HepG2 (cell line): Measurements from ENCODE around the gene ZDHHC14. TPM values are rescaled to one million over a fixed set of nuclear protein-coding genes. Genes with fewer than 3 reads are reported as not detected.

ENCODE experiments used
- ATAC-seq: fragments of 200-7000 bp; cut with Tn5 transposase; 3 replicates; pipeline ENCODE4 v1.9.1; 2020; ENCODE audit warnings: mild to moderate bottlenecking, moderate library complexity
- BruUV-seq: library from RNA; stranded (reverse); fragments of 400-500 nt; replicated peaks from 2 replicates; lab custom pipeline; 2021; lab: Mats Ljungman, UMichigan
- CTCF ChIA-PET: fragments of 300-600 bp; formaldehyde crosslinking; extraction: SDS; loops from one replicate; lab custom pipeline; 2021; ENCODE audit warnings: low total read pairs, inconsistent platforms, low intra/inter-chr PET ratio; lab: Yijun Ruan, JAX
- POLR2A ChIA-PET: fragments of 350-600 bp; sonication (Branson Sonifier 250); formaldehyde crosslinking; loops from one replicate; lab custom pipeline; 2020; ENCODE audit warnings: antibody characterized with exemption, inconsistent platforms; lab: Yijun Ruan, JAX
- DNase-seq: peaks from one replicate; pipeline ENCODE4 v3.0.0-alpha.2; 2015; ENCODE audit warnings: low spot score
- FAIRE-seq: peaks from 3 replicates; lab custom pipeline; 2011; peaks lifted over from hg19 to GRCh38; lab: Jason Lieb, UNC
- H2AFZ ChIP-seq: one replicate; pipeline ENCODE4 v1.6.1; 2011; ENCODE audit warnings: low read length, inconsistent platforms
- H3K27ac ChIP-seq: fragments of 300-600 bp; 3 replicates; pipeline ENCODE4 v1.8.0; 2011; ENCODE audit warnings: mixed run types, mild to moderate bottlenecking, mixed read lengths, low read length, inconsistent platforms; ENCODE audit not compliant: insufficient read depth; ENCODE audit errors: extremely low read length
- H3K27me3 ChIP-seq, 2 experiments: fragments of 200-600 bp in 1 of 2; 2 replicates in 1 of 2; 3 replicates in 1 of 2; pipeline versions ENCODE4 v1.6.0 to v1.8.0; 2011; ENCODE audit warnings: low read length in 2 of 2, mild to moderate bottlenecking in 2 of 2, moderate library complexity in 2 of 2, inconsistent platforms in 1 of 2; ENCODE audit not compliant: insufficient read depth in 2 of 2, control insufficient read depth in 1 of 2
- H3K36me3 ChIP-seq, 2 experiments: fragments of 200-600 bp in 1 of 2; replicated peaks in 1 of 2; 2 replicates in 1 of 2; 3 replicates in 1 of 2; pipeline versions ENCODE4 v1.5.1 to v1.8.0; 2011; ENCODE audit warnings: low read length in 2 of 2, inconsistent platforms in 1 of 2; ENCODE audit not compliant: insufficient read depth in 2 of 2, control insufficient read depth in 1 of 2
- H3K4me1 ChIP-seq: 2 replicates; pipeline ENCODE4 v1.5.1; 2012; ENCODE audit warnings: low read length, inconsistent platforms; ENCODE audit not compliant: insufficient read depth
- H3K4me2 ChIP-seq: 2 replicates; pipeline ENCODE4 v1.6.0; 2011; ENCODE audit warnings: low read depth, low read length, inconsistent platforms
- H3K4me3 ChIP-seq, 3 experiments: fragments of 200-600 bp in 1 of 3; sonication (generic), shearing (Covaris generic) in 1 of 3; replicated peaks in 1 of 3; 2 replicates each; pipeline ENCODE4 v1.5.1; 2011 to 2016; ENCODE audit warnings: low read length in 3 of 3, inconsistent platforms in 2 of 3, low read depth in 2 of 3, mild to moderate bottlenecking in 2 of 3, control low read depth in 1 of 3, mixed read lengths in 1 of 3; ENCODE audit not compliant: insufficient read depth in 1 of 3
- H3K79me2 ChIP-seq: one replicate; pipeline ENCODE4 v1.6.1; 2011; ENCODE audit warnings: low read length, inconsistent platforms; ENCODE audit not compliant: insufficient read depth
- H3K9ac ChIP-seq: 2 replicates; pipeline ENCODE4 v1.6.0; 2011; ENCODE audit warnings: mild to moderate bottlenecking, low read depth, low read length, inconsistent platforms; ENCODE audit not compliant: insufficient read depth
- H3K9me3 ChIP-seq: 2 replicates; pipeline ENCODE4 v1.5.1; 2012; ENCODE audit warnings: mild to moderate bottlenecking, low read length
- H4K20me1 ChIP-seq: 2 replicates; pipeline ENCODE4 v1.6.0; 2011; ENCODE audit warnings: inconsistent platforms, mild to moderate bottlenecking, low read length, moderate library complexity; ENCODE audit not compliant: insufficient read depth
- ASH2L ChIP-seq: fragments of 300-600, 200-600 bp; sonication (generic); IDR thresholded peaks from 2 replicates; pipeline ENCODE4 v1.7.0; 2017; ENCODE audit warnings: low read depth, mild to moderate bottlenecking, moderate library complexity, mixed read lengths, low read length; ENCODE audit not compliant: insufficient read length
- NCOA2 ChIP-seq: sonication (generic); formaldehyde crosslinking; IDR thresholded peaks from 2 replicates; pipeline ENCODE4 v1.8.0; 2022; ENCODE audit warnings: inconsistent platforms
- PAWR ChIP-seq: sonication (generic); formaldehyde crosslinking; IDR thresholded peaks from 2 replicates; pipeline ENCODE4 v1.4.0; 2020; ENCODE audit warnings: missing genetic modification reagents, mild to moderate bottlenecking, borderline replicate concordance
- PITX1 ChIP-seq: sonication (generic); formaldehyde crosslinking; IDR thresholded peaks from 2 replicates; pipeline ENCODE4 v1.5.1; 2020; ENCODE audit warnings: mild to moderate bottlenecking, missing genetic modification reagents
- SP140L ChIP-seq: sonication (generic); formaldehyde crosslinking; IDR thresholded peaks from 2 replicates; pipeline ENCODE4 v1.4.0; 2020; ENCODE audit warnings: missing genetic modification reagents, borderline replicate concordance
- ZNF180 ChIP-seq: sonication (generic); formaldehyde crosslinking; IDR thresholded peaks from 2 replicates; pipeline ENCODE4 v1.4.0; 2020; ENCODE audit warnings: low read depth, missing genetic modification reagents, borderline replicate concordance
- ZNF367 ChIP-seq: sonication (generic); formaldehyde crosslinking; IDR thresholded peaks from 2 replicates; pipeline ENCODE4 v1.4.0; 2020; ENCODE audit warnings: missing genetic modification reagents, borderline replicate concordance
- WGBS: methylation state at CpG from one replicate; pipeline ENCODE4 v1.1.6; 2017; ENCODE audit warnings: low lambda C conversion rate; 5-methylcytosine and 5-hydroxymethylcytosine counted together
- in situ Hi-C: cut with HindIII; loops from 2 replicates; pipeline ENCODE4 v1.10.0; 2017; ENCODE audit warnings: low pct_unique_long_range_greater_than_20kb; ENCODE audit not compliant: extremely low pct_ligation_motif_present
- intact Hi-C: fragments of 100-400 bp; cut with micrococcal nuclease; formaldehyde crosslinking; loops from one replicate; pipeline ENCODE4 v1.10.0; 2022; ENCODE audit not compliant: unreplicated experiment
- polyA plus RNA-seq, 8 experiments: library from polyadenylated mRNA; depleted of rRNA in 3 of 8; stranded (reverse) in 7 of 8; unstranded in 1 of 8; fragments of >200 nt; fragmentation: Illumina TruSeq in 4 of 8; extraction: Trizol in 4 of 8; gene quantifications; 2 replicates each; pipeline versions ENCODE4 v1.2.1 to v1.2.3, GENCODE V29; 2011 to 2016; ENCODE audit warnings: low read depth in 4 of 8, missing spikeins in 1 of 8, mixed read lengths in 1 of 8; ENCODE audit not compliant: insufficient read depth in 1 of 8
- total RNA-seq, 5 experiments: library from RNA; depleted of rRNA; stranded (reverse); fragments of >200 nt; fragmentation: Illumina TruSeq; extraction: Trizol; gene quantifications; 2 replicates each; pipeline ENCODE4 v1.2.3, GENCODE V29; 2016; ENCODE audit warnings: low read depth in 1 of 5
- TF ChIP-seq, protein P1 (sequence below): sonication (generic); formaldehyde crosslinking; IDR thresholded peaks from 2 replicates; pipeline ENCODE4 v1.5.1; 2020; ENCODE audit warnings: mild to moderate bottlenecking, missing genetic modification reagents, moderate library complexity
- TF ChIP-seq, protein P2 (sequence below): sonication (generic); formaldehyde crosslinking; IDR thresholded peaks from 2 replicates; pipeline ENCODE4 v1.8.1; 2022; ENCODE audit warnings: low read depth, mild to moderate bottlenecking, missing genetic modification reagents

The ZDHHC14 gene
- total and polyA plus RNA-seq, 2 of the 13 experiments (the other 11 are each of a cell fraction or from before 2014, with no cell fraction given), result 3.7 to 9.5 TPM

DNA sequence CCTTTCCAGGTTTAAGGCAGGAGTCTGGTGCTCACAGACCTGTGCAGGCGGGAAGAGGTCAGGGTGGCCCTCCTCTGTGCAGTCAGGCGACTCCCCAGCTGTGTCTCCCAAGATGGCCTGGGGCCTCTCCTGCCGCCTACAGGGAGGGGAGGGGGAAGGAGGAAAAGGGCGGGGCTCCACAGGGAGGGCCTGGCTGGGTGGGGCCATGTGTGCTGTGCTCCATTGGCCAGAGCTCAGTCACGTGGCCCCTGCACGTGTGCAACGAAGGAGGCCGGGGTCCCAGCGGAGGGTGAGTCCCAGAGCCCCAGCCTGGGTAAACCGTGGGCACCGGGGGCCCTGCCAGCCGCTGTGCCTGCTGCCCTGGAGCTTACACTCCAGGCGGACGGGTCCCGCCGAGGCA is 211.6 kb downstream of the ZDHHC14 start:
- H3K79me2 ChIP-seq, result no peaks in the 10 kb centered on the region
- no TSS peak for BruUV-seq
- no peak for TF ChIP-seq ZNF180
- TF ChIP-seq, protein P1, sequence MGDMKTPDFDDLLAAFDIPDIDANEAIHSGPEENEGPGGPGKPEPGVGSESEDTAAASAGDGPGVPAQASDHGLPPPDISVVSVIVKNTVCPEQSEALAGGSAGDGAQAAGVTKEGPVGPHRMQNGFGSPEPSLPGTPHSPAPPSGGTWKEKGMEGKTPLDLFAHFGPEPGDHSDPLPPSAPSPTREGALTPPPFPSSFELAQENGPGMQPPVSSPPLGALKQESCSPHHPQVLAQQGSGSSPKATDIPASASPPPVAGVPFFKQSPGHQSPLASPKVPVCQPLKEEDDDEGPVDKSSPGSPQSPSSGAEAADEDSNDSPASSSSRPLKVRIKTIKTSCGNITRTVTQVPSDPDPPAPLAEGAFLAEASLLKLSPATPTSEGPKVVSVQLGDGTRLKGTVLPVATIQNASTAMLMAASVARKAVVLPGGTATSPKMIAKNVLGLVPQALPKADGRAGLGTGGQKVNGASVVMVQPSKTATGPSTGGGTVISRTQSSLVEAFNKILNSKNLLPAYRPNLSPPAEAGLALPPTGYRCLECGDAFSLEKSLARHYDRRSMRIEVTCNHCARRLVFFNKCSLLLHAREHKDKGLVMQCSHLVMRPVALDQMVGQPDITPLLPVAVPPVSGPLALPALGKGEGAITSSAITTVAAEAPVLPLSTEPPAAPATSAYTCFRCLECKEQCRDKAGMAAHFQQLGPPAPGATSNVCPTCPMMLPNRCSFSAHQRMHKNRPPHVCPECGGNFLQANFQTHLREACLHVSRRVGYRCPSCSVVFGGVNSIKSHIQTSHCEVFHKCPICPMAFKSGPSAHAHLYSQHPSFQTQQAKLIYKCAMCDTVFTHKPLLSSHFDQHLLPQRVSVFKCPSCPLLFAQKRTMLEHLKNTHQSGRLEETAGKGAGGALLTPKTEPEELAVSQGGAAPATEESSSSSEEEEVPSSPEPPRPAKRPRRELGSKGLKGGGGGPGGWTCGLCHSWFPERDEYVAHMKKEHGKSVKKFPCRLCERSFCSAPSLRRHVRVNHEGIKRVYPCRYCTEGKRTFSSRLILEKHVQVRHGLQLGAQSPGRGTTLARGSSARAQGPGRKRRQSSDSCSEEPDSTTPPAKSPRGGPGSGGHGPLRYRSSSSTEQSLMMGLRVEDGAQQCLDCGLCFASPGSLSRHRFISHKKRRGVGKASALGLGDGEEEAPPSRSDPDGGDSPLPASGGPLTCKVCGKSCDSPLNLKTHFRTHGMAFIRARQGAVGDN (CRISPR knock-in tag), result 0 out of 2 replicates have a peak, but pooled peaks have one; percentile 15
- no peak overlapping the region for H3K4me3 ChIP-seq
- ChIA-PET POLR2A (no interaction called here), CTCF (no interaction called here)
- intact Hi-C loops (no loop called here), in situ Hi-C loops (no loop called here)
- peaks cover 9% of the 10 kb centered on the region for H3K4me1 ChIP-seq
- H2AFZ ChIP-seq, result no peak overlapping the region
- ATAC-seq (no peak), FAIRE-seq (no peak), DNase-seq (no peak)
- no peaks in the 10 kb centered on the region; a peak in 1 of 5 replicates for H3K36me3 ChIP-seq
- H3K4me2 ChIP-seq, result no peak overlapping the region
- 91% methylated on average over 14 of the region's 16 CpGs for WGBS
- no peaks in the 10 kb centered on the region for H3K27me3 ChIP-seq
- H3K27ac ChIP-seq, result no peak overlapping the region
- no peak overlapping the region for H3K9ac ChIP-seq
- peaks cover 19% of the 10 kb centered on the region for H3K9me3 ChIP-seq
- H4K20me1 ChIP-seq, result no peaks in the 10 kb centered on the region

DNA sequence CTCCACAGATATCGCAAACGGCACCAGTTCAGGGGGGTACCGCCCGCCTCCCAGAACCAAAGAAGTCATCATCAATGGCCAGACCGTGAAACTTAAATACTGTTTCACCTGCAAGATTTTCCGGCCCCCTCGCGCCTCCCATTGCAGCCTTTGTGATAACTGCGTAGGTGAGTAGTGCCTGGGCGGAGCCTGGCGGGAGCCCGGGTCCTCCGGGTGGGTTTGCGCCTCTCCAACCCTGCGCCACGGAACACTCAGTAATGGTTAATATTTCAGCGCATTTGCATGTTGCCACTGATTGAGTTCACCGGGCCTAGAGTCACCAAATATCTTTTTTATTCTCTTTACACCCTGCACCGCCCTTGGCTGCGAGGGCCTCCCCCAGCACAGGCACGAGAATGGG is 212.0 kb downstream of the ZDHHC14 start:
- BruUV-seq, result no TSS peak
- POLR2A ChIA-PET, result no interaction called here
- FAIRE-seq (no peak), ATAC-seq (no peak), DNase-seq (no peak)
- Histone ChIP-seq H3K27me3 (no peaks in the 10 kb centered on the region), H3K4me1 (peaks cover 9% of the 10 kb centered on the region), H3K79me2 (no peaks in the 10 kb centered on the region), H3K4me2 (no peak overlapping the region), H3K36me3 (no peaks in the 10 kb centered on the region; a peak in 1 of 5 replicates), H3K27ac (no peak overlapping the region), H2AFZ (no peak overlapping the region), H3K9me3 (peaks cover 19% of the 10 kb centered on the region), H3K4me3 (no peak overlapping the region), H4K20me1 (no peaks in the 10 kb centered on the region), H3K9ac (no peak overlapping the region)
- CTCF ChIA-PET, result no interaction called here
- in situ Hi-C loops (no loop called here), intact Hi-C loops (no loop called here)
- 94% methylated on average over 21 of the region's 21 CpGs for WGBS
- TF ChIP-seq ASH2L (no peak), PAWR (CRISPR knock-in tag) (no peak), ZNF367 (CRISPR knock-in tag) (no peak), SP140L (CRISPR knock-in tag) (no peak), NCOA2 (CRISPR knock-in tag) (no peak), PITX1 (no peak)
- TF ChIP-seq, protein P2, sequence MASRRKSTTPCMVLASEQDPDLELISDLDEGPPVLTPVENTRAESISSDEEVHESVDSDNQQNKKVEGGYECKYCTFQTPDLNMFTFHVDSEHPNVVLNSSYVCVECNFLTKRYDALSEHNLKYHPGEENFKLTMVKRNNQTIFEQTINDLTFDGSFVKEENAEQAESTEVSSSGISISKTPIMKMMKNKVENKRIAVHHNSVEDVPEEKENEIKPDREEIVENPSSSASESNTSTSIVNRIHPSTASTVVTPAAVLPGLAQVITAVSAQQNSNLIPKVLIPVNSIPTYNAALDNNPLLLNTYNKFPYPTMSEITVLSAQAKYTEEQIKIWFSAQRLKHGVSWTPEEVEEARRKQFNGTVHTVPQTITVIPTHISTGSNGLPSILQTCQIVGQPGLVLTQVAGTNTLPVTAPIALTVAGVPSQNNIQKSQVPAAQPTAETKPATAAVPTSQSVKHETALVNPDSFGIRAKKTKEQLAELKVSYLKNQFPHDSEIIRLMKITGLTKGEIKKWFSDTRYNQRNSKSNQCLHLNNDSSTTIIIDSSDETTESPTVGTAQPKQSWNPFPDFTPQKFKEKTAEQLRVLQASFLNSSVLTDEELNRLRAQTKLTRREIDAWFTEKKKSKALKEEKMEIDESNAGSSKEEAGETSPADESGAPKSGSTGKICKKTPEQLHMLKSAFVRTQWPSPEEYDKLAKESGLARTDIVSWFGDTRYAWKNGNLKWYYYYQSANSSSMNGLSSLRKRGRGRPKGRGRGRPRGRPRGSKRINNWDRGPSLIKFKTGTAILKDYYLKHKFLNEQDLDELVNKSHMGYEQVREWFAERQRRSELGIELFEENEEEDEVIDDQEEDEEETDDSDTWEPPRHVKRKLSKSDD, result no peak
